ENCODE measurements around the gene MINDY4B.

The MINDY4B gene

DNA sequence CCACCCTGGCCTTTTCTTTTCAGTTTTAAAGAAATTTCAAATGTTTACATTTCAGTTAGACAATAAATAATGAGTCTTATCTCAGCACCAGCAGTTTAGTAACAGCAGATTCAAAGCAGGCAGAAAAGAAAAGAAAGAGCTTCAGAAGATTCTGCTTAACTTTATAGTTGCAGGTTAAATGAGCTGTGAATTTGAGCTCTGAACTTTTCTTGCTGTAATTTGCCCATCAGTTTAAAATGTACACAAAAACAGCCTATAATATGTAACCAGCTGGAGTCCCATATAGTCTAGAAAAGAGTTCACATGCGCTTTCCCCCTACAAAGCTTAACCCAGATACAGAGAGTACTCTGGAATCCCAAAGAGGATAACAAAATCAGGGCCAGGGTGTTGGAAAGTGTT lies 82.6 kb downstream of the MINDY4B start:
- Histone ChIP-seq H3K4me3 (ENCODE audit: insufficient read length, low read depth) (no peak overlapping the region), H3K9me3 (ENCODE audit: insufficient read depth, low read length) (peaks cover 10% of the 10 kb centered on the region; the same call in 1 of the 2 replicates), H3K36me3 (ENCODE audit: insufficient read depth, insufficient read length, low read length) (no peaks in the 10 kb centered on the region), H3K4me1 (ENCODE audit: insufficient read depth, insufficient read length) (no peaks in the 10 kb centered on the region), H3K27me3 (ENCODE audit: insufficient read depth, insufficient read length) (no peaks in the 10 kb centered on the region), H3K9ac (ENCODE audit: insufficient read length, low read depth) (no peak overlapping the region)
- no peak for DNase-seq (ENCODE audit: low read depth, low spot score)
- TF ChIP-seq SUZ12 (IDR thresholded peaks at IDR 0.05; ENCODE audit: extremely low read depth, insufficient read depth, insufficient read length) (no peak), YY1 (IDR thresholded peaks at IDR 0.05; ENCODE audit: insufficient read depth, insufficient read length) (no peak), ZNF274 (IDR thresholded peaks at IDR 0.05; ENCODE audit: low read depth, low read length) (no peak)

Measured in NT2/D1 (cell line).